ENCODE data around the gene STOML2.
"Not testable (repeated sequence)": the region's sequence is repeated elsewhere in the genome, so short reads cannot be mapped to it uniquely, and the experiment has no call there.

Gene STOML2

GRCh38 chr9:35102769-35103659 is at the start of gene STOML2:
TSS of gene STOML2 (minus strand) at chr9:35103131. CDS start at chr9:35103094, 37 bp downstream.
- peak; percentile 63 for DNase-seq

DNA sequence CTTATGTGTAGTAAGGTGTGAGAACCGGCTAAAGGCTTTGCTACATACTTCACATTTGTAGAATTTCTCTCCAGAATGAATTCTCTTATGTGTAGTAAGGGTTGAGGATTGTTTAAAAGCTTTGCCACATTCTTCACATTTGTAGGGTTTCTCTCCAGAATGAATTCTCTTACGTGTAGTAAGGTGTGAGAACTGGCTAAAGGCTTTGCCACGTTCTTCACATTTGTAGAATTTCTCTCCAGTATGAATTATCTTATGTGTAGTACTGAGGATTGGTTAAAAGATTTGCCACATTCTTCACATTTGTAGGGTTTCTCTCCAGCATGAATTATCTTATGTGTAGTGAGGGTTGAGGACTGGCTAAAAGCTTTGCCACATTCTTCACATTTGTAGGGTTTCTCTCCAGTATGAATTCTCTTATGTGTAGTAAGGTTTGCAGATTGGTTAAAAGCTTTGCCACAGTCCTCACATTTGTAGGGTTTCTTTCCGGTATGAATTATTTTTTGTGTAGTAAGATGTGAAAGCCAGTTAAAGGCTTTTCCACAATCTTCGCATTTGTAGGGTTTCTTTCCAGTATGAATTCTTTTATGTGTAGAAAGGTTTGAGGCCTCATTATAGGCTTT is 45.1 kb upstream of the STOML2 start:
- DNase-seq: not testable (repeated sequence)

DNA sequence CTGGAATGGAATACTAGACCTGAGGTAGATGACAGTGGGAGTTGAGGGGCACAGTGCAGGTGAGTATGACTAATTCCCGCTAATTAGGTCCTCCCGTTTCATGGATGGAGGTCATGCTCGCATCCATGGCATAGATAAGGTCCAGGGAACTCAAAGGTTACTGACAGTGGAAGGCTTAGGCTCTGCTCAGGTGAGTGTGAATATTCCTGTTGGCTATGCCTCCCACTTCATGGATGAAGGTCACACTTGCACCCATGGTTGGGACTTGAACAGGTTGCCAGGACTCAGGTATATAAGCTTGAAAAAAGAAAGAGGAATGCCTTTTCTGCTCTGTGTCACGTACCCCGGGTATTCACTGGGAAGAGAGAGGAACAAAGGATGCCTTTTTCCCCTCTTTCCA is 39.1 kb upstream of the STOML2 start:
- DNase-seq: no peak

DNA sequence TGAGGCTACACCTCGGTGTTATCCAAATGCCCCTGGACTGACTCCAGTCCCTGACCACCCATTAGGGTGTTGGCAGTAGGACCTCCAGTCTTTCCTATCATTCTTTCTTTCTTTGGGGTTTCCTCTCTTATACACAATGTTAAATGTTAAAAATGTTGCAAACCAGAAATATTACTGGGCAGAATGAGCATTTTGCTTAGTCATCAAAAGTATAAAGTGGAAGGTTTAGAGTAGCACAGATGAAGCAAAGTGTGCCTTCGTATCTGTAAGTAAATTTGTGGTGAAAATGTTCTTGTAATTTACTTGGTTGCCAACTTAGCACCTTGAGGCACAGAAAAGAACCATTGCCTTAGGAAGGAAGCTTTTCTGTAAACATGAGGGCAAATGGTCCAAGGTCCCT is 37.2 kb upstream of the STOML2 start:
- no peak for DNase-seq

GRCh38 chr9:35136866-35137265 is 33.9 kb upstream of the STOML2 start:
- no peak for DNase-seq

GRCh38 chr9:35135988-35136387 is 33.1 kb upstream of the STOML2 start:
- no peak for DNase-seq

GRCh38 chr9:35134920-35135319 is 32.0 kb upstream of the STOML2 start:
- no peak for DNase-seq

- peak; percentile 22 for DNase-seq
These were observed 14.1 kb upstream of the STOML2 start for GRCh38 chr9:35116898-35117551.

GRCh38 chr9:35116539-35116897 is 13.6 kb upstream of the STOML2 start:
- DNase-seq: no peak

DNA sequence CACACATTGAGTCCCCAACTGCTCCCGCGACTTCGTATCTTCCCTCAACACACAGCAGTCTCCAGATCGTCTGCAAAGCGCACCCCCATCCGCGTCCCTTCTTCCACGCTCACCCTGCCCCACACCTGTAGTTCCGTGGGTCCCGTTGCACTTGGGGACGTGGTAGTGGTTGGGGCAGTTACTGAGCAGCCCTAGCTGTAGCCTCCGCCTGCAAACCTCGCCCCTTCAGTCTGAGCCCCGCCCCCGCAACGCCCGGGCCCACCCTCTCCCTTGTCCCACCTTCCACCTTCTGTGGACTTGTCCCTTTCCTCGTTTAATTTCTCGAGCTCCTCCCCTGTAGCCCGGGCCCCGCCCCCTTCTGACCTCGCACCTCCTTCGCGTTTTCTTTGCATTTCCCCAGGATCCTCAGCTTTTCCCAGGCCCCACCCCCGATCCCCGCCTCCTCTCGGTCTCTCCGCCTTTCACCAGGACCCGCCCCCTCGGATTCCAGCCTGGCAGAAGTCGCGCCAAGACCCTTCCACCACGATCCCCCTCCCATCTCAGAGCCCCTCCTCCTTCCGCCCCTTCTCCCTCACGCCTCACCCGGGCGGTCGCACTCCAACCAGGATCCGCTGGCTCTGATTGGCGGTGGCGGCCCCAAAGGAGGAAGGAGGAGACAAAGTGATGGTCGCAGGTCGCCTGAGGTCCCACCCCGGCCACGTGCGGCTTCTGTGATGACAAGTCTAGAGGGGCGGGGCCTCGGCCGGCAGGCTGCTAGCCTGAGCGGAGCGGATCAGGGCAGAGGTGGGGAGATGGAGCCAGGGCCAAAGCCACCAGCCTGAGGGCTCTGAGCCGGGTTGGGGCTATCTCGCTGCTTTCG is 13.0 kb upstream of the STOML2 start, which contains the start of gene ATOSB:
Gene ATOSB (minus strand): TSS at position 183 of the 859 bp plus-strand sequence. CDS start 7,588 bp downstream, outside the sequence.
- DNase-seq: peak; percentile 94

DNA sequence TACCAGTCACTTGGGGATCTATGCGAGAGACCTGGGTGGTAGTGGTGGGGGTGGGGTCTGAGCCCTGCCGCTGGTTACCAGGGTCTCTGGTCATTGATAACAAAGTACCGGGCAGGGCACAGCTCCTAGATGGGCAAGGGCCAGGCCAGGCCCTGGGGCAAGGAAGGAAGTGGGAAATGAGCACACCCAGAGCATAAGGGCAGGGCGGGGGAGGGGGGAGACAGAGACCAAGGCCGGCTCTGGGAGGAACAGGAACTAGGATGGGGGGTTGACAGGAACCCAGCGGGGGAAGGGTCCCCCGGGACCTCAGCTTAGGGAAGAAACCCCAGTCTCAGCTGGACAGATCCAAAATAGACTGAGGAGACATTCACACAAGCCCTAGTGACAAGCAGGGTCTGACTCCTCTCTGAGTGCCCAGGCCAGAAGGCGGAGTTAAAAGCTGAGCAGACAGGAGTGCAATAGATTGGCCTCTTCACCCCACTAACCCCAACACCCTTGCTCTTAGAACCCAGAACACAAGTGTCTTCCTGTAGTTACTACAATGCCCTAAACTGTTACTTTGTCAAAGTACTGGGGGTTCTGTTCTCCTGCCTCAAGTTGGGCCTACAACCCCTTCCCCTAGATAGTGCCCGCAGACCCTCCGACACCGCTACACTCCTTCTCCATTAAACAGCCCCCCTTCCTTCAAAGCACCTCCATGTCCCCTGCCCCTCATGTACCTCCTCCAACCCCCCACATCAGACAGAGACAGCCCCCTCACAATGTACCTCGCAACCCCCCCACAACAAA is 12.1 kb upstream of the STOML2 start:
- DNase-seq: no peak

DNA sequence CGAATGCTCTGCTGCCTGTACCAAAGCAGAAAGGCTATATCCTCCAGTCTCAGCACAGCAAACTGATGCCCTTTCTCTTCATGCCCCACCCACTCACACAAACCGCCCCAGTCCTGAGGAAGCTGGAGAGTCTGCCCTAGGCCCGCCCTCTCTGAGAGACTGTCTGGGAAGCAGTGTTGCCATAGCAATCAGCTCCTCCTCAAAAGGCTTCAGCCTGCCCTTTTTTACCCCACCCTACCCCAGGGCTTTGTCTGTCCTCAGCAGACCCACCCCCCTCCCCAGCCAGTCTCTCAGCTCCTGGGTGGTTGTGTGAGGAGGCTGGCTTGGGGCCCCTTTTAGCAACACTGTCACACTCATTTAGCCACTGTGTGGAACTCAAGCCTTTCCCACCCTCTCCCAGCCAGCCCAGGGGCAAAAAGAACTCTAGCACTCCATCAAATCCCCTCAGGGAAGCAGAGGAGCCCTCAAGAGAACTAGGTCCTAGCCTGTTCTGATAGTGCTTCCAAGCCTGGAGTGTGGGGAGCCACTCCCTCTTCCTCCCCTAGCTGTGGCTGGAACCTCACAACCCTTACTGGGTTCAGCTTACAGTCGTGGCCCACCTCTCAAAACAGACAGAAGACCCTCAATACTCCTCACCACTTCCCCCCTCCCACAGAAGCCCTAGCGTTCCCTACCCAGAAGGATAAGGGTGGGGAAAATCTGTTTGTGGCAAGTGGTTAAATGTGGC is 11.3 kb upstream of the STOML2 start:
- DNase-seq: peak; percentile 55

- no peak for DNase-seq
These were observed 9.5 kb upstream of the STOML2 start for GRCh38 chr9:35112257-35113020.

GRCh38 chr9:35111001-35111933 is 8.3 kb upstream of the STOML2 start:
- peak; percentile 80 for DNase-seq

GRCh38 chr9:35110327-35110761 is 7.4 kb upstream of the STOML2 start:
- no peak for DNase-seq

DNA sequence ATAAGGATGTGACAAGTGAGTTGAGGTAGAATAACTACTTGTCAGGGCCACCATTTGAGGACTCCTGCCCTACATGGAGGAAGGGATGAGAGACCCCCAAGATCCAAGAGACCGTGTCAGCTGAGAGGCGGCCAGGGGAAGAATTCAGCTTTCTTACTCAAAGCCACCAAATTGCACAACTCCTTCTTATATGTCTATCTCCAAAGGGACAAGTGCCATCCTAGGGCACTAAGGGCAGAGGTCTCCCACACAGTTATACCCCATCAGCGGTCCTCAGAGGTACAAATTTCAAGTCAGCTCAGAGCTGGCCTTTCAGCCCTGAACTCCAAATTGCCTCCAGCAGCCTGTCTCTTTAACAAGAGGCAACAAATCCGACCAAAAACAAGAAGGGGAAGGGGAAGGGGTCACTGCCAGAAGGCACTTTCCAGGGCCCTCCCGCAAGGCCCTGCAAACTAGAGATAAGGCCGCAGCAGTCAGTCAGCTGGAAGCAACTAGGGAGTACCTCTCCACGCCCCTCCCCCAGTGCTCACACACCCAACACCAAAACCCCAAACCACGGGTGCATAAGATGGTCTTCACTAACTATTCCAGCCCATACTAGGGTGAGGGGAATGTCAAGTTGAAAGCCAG is 6.1 kb upstream of the STOML2 start:
- DNase-seq: no peak

GRCh38 chr9:35108461-35108860 is 5.5 kb upstream of the STOML2 start:
- DNase-seq: no peak
